GM21737 (cell line): ENCODE measurements around the gene CTR9.

ENCODE experiments used
- ATAC-seq: cut with Tn5 transposase; IDR thresholded peaks from one replicate; pipeline ENCODE4 v1.9.1; 2021; ENCODE audit warnings: mild to moderate bottlenecking, moderate library complexity; ENCODE audit not compliant: unreplicated experiment

Gene CTR9

GRCh38 chr11:10750838-10751580, at the start of gene CTR9:
CTR9 (plus strand) TSS chr11:10751246; CDS start chr11:10751413, 167 bp downstream.
- peak; percentile 95 for ATAC-seq

DNA sequence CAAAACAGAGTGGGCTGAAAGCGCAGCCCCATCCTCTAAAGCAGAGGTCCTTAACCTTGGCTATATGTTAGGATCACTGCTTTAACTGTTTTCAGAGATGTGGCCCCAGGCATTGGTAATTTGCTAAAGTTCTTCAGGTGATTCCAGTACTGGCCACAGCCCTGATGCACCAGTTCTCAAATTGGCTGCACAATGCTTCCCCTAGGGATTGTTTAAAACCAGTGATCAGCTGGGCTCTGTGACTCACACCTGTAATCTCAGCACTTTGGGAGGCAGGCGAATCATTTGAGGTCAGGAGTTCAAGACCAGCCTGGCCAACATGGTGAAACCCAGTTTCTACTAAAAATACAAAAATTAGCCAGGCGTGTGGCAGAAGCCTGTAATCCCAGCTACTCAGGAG, 49.1 kb upstream of the CTR9 start:
- ATAC-seq = no peak

- ATAC-seq = no peak
Observed at GRCh38 chr11:10708131-10708530, 42.9 kb upstream of the CTR9 start.

DNA sequence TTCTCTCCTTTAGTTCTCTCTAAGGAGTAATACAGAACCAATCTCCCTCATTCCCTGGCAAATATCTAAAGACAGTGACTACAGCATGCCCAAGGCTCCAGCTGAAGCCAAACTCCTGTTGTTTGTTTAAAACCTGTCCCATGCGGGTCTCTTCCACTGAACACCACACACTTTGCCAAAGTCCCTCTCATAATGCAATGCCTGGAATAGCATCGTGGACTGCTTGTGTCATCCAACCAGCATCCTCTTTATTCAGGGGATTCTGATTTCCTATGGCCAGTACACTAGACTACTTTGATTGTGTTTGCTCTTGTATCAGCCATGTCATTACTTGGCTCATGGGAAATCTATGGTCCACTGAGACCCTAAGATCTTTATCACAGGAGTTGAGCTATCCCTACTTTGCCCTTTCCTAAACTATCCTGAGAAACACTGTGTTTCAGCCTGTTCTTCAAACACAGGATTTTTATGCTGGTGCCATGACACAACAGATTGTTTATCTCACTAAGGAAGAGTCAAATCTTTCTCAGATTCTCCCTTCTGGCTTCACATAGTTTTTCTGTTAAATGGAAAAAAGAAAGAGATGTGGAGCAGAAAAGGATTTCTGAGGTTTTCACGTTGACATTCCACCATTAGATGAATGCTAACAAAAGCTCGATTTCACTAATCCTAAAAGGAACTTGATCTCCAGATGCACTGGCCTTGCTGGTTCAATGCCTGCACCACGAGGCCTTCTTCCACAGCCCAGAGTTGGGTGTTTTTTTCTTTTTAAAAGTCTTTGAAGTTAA, 41.6 kb upstream of the CTR9 start:
- ATAC-seq = no peak

- ATAC-seq = no peak
Observed at GRCh38 chr11:10715571-10715970, 35.5 kb upstream of the CTR9 start.

- ATAC-seq = no peak
Observed at GRCh38 chr11:10716122-10716521, 34.9 kb upstream of the CTR9 start.

DNA sequence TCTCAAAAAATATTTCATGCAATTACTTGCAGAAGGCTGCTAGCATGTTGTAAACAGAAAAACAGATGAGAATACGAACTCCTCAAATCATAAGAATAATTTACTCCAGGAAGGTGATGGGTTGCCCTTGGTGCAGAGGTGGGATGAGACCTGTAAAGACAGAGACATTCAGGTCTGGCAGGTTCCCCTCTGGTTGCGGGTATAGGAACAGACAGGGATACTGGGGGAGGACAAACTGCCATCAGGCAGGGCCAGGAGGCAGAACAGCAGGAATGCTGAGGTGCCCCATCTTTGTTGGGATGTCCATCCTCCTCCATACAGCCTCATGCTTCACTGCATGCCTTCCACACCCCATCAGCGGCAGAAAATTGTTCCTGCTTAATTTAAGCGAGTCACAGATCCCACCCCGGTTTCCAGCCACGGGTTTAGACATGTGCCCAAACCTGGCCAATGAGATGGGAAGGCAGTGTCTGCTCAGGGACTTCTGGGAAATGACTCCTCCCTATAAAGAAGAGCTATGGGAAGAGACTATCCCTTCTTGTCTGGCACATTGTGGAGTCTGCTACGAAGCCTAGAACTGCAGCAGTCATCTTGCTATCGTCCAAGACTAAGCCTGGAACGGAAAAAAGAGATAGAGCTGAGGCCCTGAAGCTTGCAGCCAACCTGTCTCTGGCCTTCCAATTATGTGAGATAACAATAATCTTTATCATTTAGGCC, 34.3 kb upstream of the CTR9 start:
- no peak for ATAC-seq

- no peak for ATAC-seq
Observed at GRCh38 chr11:10719616-10720015, 31.4 kb upstream of the CTR9 start.

DNA sequence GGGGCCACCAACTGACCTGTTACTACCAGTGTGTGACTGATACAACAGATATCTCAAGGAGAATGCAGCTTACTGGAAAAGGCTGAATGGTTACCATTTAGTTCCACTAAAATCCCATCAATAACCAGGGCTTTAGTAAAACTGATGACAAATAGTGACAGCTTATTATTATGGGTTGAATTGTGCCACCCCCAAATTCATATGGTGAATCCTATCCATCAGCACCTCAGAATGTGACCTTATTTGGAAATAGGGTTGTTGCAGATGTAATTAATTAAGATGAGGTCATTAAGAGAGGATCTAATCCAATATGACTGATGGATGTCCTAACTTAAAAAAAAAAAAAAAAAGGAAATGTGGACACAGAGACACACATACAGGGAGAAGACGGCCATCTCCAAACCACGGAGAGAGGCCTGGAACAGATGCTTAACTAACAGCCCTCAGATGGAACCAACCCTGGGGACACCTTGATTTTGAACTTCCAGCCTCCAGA, 30.1 kb upstream of the CTR9 start:
- no peak for ATAC-seq

GRCh38 chr11:10722307-10722706, 28.7 kb upstream of the CTR9 start:
- no peak for ATAC-seq

- no peak for ATAC-seq
Observed at GRCh38 chr11:10725114-10725906, 25.7 kb upstream of the CTR9 start.

GRCh38 chr11:10725907-10726253, 25.2 kb upstream of the CTR9 start:
- ATAC-seq = no peak

DNA sequence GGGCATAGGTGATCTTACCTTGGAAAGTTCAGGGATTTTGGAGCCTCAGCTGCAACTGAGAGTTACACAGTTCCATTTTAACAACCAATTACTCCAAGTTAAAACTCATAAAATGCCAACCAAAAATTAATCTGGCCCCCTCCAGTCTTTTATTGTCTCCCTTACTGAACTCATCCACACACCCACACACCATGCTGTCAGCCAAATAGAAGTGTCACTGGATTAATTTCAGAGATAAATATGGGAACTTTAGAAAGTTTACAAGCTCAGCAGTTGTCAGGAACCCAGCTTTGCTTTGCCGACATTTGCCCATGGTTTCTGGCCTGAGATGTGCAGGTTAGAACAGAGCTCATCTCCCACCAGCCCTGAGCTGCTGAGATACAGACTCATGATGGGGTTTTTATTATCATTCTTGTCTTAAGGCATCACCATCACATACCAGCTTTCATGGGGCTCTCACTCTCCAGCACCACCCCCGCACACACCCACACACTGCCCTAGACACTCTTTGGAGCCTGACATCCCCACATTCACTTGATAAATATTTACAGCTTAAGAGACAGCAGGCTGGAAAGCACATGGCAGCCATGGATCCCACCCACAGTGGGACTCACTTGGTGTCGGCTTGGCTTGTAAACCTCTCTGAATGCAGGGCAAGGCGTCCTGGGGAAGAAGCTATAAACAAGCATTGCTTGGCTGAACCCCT, 23.7 kb upstream of the CTR9 start:
- ATAC-seq = no peak

- ATAC-seq = no peak
Observed at GRCh38 chr11:10728154-10728553, 22.9 kb upstream of the CTR9 start.

DNA sequence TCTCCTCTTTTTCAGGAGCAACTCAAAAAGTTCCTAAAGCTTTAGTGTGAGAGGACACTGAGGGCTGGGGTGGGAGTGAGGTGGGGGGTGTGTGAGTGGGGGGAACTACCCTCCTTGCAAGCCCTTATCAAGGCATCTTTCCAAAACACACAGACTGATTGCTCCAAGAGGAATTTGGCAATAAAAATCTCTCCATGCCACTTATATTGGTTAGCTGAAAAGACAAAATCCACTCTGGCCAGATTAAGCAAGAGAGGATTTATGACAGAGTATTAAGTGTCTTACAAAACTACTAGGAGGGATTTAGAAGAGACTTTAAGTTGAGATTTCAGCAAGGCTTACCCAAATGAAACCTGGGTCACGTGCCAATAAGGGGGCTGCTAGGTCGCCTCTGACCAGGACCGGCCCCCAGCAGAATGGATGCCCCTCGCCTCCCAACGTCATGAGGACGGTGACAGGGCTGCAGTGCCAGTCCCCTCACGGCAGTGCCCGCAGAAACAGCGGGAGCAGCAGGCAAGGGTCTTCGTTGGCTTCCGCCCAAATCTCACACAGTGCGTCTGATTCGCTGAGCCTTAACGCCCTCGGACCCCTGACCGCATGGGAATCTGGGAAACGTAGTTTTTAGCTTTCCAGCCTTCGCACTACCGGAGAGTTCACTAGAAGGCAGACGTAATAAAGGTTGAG, 22.1 kb upstream of the CTR9 start:
- ATAC-seq = no peak

DNA sequence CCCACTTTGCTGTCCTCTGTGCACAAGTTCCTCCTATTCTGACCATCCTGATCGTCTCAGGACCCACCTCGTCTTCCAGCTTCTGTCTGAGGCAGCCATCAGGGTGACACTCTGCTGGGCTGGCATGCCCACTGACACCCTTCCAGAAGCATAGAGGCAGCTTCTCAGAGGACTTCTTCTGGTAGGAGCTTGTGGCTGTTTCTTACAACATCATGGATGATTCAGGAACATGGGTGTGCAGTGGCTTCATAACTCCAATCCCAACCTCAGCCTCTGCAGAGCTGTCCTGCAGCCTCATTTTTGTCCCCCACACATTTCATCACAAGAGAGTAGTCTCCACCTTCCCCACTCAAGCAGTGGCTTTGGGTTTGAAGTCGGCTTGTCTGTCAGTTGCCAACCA, 20.9 kb upstream of the CTR9 start:
- ATAC-seq = no peak

- ATAC-seq = no peak
Observed at GRCh38 chr11:10731064-10731680, 19.9 kb upstream of the CTR9 start.

- ATAC-seq = peak; percentile 97
Observed at GRCh38 chr11:10735481-10736475, 15.3 kb upstream of the CTR9 start.
